ENCODE data around the gene FBXW12. TPM values are rescaled to one million over a fixed set of nuclear protein-coding genes. Genes with fewer than 3 reads are reported as not detected.

Gene FBXW12
- total RNA-seq, 6 donors from 2014 or later: not detected

GRCh38 chr3:48402907-48403306 is 30.9 kb downstream of the FBXW12 start:
- no peak overlapping the region for H3K4me3 ChIP-seq
- H3K27ac ChIP-seq: peak overlapping the region; percentile 33 to 75 (median 64)
- WGBS, 2 donors: 49 to 70% methylated on average over 2 to 3 of the region's 3 CpGs
- no peak for ATAC-seq (ENCODE audit: low FRiP score in 2 of 2)
- no peaks in the 10 kb centered on the region for H3K27me3 ChIP-seq
- H3K36me3 ChIP-seq: peaks cover 4 to 42% (median 24%) of the 10 kb centered on the region in 4 donors
- no peak for DNase-seq
- H3K9me3 ChIP-seq: no peaks in the 10 kb centered on the region
- no peak for TF ChIP-seq POLR2AphosphoS5 (IDR thresholded peaks at IDR 0.05)
- TF ChIP-seq POLR2A (IDR thresholded peaks at IDR 0.05): no peak
- no peak for TF ChIP-seq CTCF (IDR thresholded peaks at IDR 0.05)
- TF ChIP-seq EP300 (IDR thresholded peaks at IDR 0.05): no peak
- H3K4me1 ChIP-seq: no peaks in the 10 kb centered on the region

GRCh38 chr3:48403533-48404439 is 31.8 kb downstream of the FBXW12 start:
- 88 to 89% methylated on average over 3 to 15 of the region's 15 CpGs for WGBS, 2 donors
- peak in 1 of 2 donors; percentile 32 for DNase-seq

GRCh38 chr3:48404440-48405342 is 32.7 kb downstream of the FBXW12 start:
- peaks cover 8 to 58% (median 37%) of the 10 kb centered on the region in 4 donors for H3K36me3 ChIP-seq
- no peaks in the 10 kb centered on the region for H3K9me3 ChIP-seq
- no peak overlapping the region for H3K4me3 ChIP-seq
- peak overlapping the region in 1 of 4 donors; percentile 75 for H3K27ac ChIP-seq
- no peak for ATAC-seq (ENCODE audit: low FRiP score in 2 of 2)
- WGBS, 2 donors: 79 to 82% methylated on average over 16 to 21 of the region's 21 CpGs
- no peaks in the 10 kb centered on the region for H3K27me3 ChIP-seq
- H3K4me1 ChIP-seq: no peaks in the 10 kb centered on the region
- TF ChIP-seq POLR2A (IDR thresholded peaks at IDR 0.05) (no peak), POLR2AphosphoS5 (IDR thresholded peaks at IDR 0.05) (no peak), CTCF (IDR thresholded peaks at IDR 0.05) (no peak), EP300 (IDR thresholded peaks at IDR 0.05) (no peak)
- no peak for DNase-seq

More at GRCh38 chr3:48403533-48404439, 31.8 kb downstream of the FBXW12 start:
- Histone ChIP-seq H3K9me3 (no peaks in the 10 kb centered on the region), H3K27me3 (no peaks in the 10 kb centered on the region), H3K27ac (peak overlapping the region in 3 of 4 donors; percentile 7 to 75 (median 59)), H3K36me3 (peaks cover 4 to 49% (median 28%) of the 10 kb centered on the region in 4 donors), H3K4me1 (no peaks in the 10 kb centered on the region), H3K4me3 (no peak overlapping the region)
- no peak for ATAC-seq (ENCODE audit: low FRiP score in 2 of 2)
- TF ChIP-seq POLR2AphosphoS5 (IDR thresholded peaks at IDR 0.05) (no peak), POLR2A (IDR thresholded peaks at IDR 0.05) (no peak), EP300 (IDR thresholded peaks at IDR 0.05) (no peak), CTCF (IDR thresholded peaks at IDR 0.05) (no peak)

GRCh38 chr3:48405343-48405881 is 33.4 kb downstream of the FBXW12 start:
- no peak for TF ChIP-seq POLR2A (IDR thresholded peaks at IDR 0.05)
- TF ChIP-seq POLR2AphosphoS5 (IDR thresholded peaks at IDR 0.05): no peak
- TF ChIP-seq CTCF (IDR thresholded peaks at IDR 0.05): no peak
- no peak for TF ChIP-seq EP300 (IDR thresholded peaks at IDR 0.05)
- Histone ChIP-seq H3K4me1 (no peaks in the 10 kb centered on the region), H3K27me3 (no peaks in the 10 kb centered on the region), H3K27ac (no peak overlapping the region), H3K9me3 (no peaks in the 10 kb centered on the region), H3K4me3 (no peak overlapping the region), H3K36me3 (peaks cover 8 to 66% (median 44%) of the 10 kb centered on the region in 4 donors)
- DNase-seq (peak; percentile 19 to 48), ATAC-seq (ENCODE audit: low FRiP score in 2 of 2) (no peak)
- 82 to 86% methylated on average over 8 to 11 of the region's 13 CpGs for WGBS, 2 donors
